Measurements from ENCODE around the gene NUDCD3. TPM values are rescaled to one million over a fixed set of nuclear protein-coding genes. Genes with fewer than 3 reads are reported as not detected.

The NUDCD3 gene
- total RNA-seq, 1 experiment from 2014 or later = 71.9 TPM

DNA sequence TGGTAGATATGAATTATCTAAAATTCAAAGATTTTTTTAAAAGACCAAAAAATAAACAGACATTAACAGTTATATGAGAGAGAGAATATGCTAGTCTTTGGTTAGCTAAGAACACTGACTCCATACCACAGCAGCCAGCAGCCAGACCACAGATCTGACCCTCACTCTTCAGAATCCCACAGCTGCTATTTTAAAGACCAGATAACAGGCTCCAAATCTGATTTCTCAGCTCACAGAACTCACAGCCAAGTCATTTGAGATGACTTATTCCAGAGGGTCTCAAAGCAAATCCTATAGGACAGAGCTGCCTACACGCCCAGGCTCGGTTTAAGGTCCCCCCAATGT lies 20.4 kb downstream of the NUDCD3 start:
- H3K9me3 Mint-ChIP-seq = no peaks in the 10 kb centered on the region
- no peak overlapping the region for H3T11ph ChIP-seq (ENCODE audit: low read length)
- no peak overlapping the region for H3K18ac ChIP-seq (ENCODE audit: insufficient read length, low read depth, low read length)
- no peak overlapping the region for H2BK15ac ChIP-seq (ENCODE audit: low read depth, low read length)
- H3K23ac ChIP-seq (ENCODE audit: insufficient read length, low read depth, low read length) = no peak overlapping the region
- no peak overlapping the region for H2AFZ ChIP-seq (ENCODE audit: low read length)
- H2BK20ac ChIP-seq (ENCODE audit: low read depth, low read length, poor library complexity, severe bottlenecking) = no peak overlapping the region
- H2BK12ac ChIP-seq (ENCODE audit: insufficient read length, low read depth, low read length) = no peak overlapping the region
- no peak overlapping the region for H3K56ac ChIP-seq (ENCODE audit: insufficient read length, low read depth, low read length)
- H3K27me3 ChIP-seq (ENCODE audit: insufficient read depth, low read length) = no peaks in the 10 kb centered on the region
- 0 out of 7 replicates have a peak overlapping the region, but pooled peaks of 1 of the 3 experiments have one; percentile 55 for H3K27ac Mint-ChIP-seq
- H4K5ac ChIP-seq (ENCODE audit: insufficient read length, low read depth, low read length) = no peak overlapping the region
- H3K14ac ChIP-seq (ENCODE audit: insufficient read depth, low read length) = no peak overlapping the region
- H3K27me3 Mint-ChIP-seq (ENCODE audit: low read depth) = no peaks in the 10 kb centered on the region
- no peaks in the 10 kb centered on the region for H3K4me1 ChIP-seq (ENCODE audit: insufficient read depth, low read length)
- peaks cover 1% of the 10 kb centered on the region; the same call in 1 of the 2 replicates for H3K79me2 ChIP-seq (ENCODE audit: insufficient read depth, low read length)
- H3K27ac ChIP-seq (ENCODE audit: insufficient read length, low read depth, low read length) = no peak overlapping the region
- H3K36me3 Mint-ChIP-seq (ENCODE audit: insufficient read depth in 1 of 3, low read depth in 3 of 3) = peaks cover 2 to 51% (median 36%) of the 10 kb centered on the region in 3 experiments
- no peaks in the 10 kb centered on the region for H4K20me1 ChIP-seq (ENCODE audit: control insufficient read depth, insufficient read depth, insufficient read length)
- H2BK5ac ChIP-seq (ENCODE audit: insufficient read length, low read length) = no peak overlapping the region
- no peaks in the 10 kb centered on the region for H3K4me1 Mint-ChIP-seq
- H2AK5ac ChIP-seq (ENCODE audit: insufficient read length, low read length) = no peak overlapping the region
- H3K23me2 ChIP-seq (ENCODE audit: insufficient read length, low read depth, low read length, poor library complexity, severe bottlenecking) = no peaks in the 10 kb centered on the region
- TF ChIP-seq CTCF (conservative IDR thresholded peaks at IDR 0.05) = no peak
- no peaks in the 10 kb centered on the region for H3K9me3 ChIP-seq (ENCODE audit: control insufficient read depth, low read depth, low read length)
- peaks cover 13% of the 10 kb centered on the region for H3K79me1 ChIP-seq (ENCODE audit: insufficient read depth, low read depth, low read length, poor library complexity, severe bottlenecking)
- no peak overlapping the region for H4K8ac ChIP-seq (replicated peaks; ENCODE audit: insufficient read length, low read depth, low read length)
- no peak overlapping the region for H2BK120ac ChIP-seq (ENCODE audit: low read depth, low read length, poor library complexity, severe bottlenecking)
- H3K4me3 Mint-ChIP-seq = no peak overlapping the region
- no peak overlapping the region for H3K9ac ChIP-seq (ENCODE audit: extremely low read depth, insufficient read length, low read length)
- no peak overlapping the region for H3K4me2 ChIP-seq (ENCODE audit: insufficient read depth, insufficient read length, low read length)
- no CpG with 5 or more reads among the region's 2 CpGs for WGBS (ENCODE audit: extremely low coverage, insufficient read length, low lambda C conversion rate)
- no peak overlapping the region for H3K4ac ChIP-seq (ENCODE audit: low read depth, low read length)
- no peak overlapping the region for H4K91ac ChIP-seq (ENCODE audit: insufficient read length, low read depth, low read length)
- no peak for DNase-seq

All from H9 (cell line).